COR-L47 (cell line): ENCODE results near the gene SENP1.

Experiments used
- DNase-seq: peaks from one replicate; lab custom pipeline; 2025; lab: John Stamatoyannopoulos, UW

SENP1 gene

GRCh38 chr12:48017921-48018617 lies 87.8 kb downstream of the SENP1 start:
- no peak for DNase-seq

- no peak for DNase-seq
Observed at GRCh38 chr12:48017496-48017895, 88.4 kb downstream of the SENP1 start.

GRCh38 chr12:48016373-48017020 lies 89.4 kb downstream of the SENP1 start:
- no peak for DNase-seq

- DNase-seq, result no peak
Observed at GRCh38 chr12:48015954-48016353, 89.9 kb downstream of the SENP1 start.

GRCh38 chr12:48015129-48015528 lies 90.8 kb downstream of the SENP1 start:
- DNase-seq, result no peak

- DNase-seq, result no peak
Observed at GRCh38 chr12:48013287-48013686, 92.6 kb downstream of the SENP1 start.

- no peak for DNase-seq
Observed at GRCh38 chr12:48012070-48012469, 93.8 kb downstream of the SENP1 start.

- no peak for DNase-seq
Observed at GRCh38 chr12:48010366-48010970, 95.4 kb downstream of the SENP1 start.

GRCh38 chr12:48009471-48009870 lies 96.4 kb downstream of the SENP1 start:
- no peak for DNase-seq

GRCh38 chr12:48008950-48009349 lies 96.9 kb downstream of the SENP1 start:
- DNase-seq, result no peak

- no peak for DNase-seq
Observed at GRCh38 chr12:48008349-48008748, 97.5 kb downstream of the SENP1 start.

- no peak for DNase-seq
Observed at GRCh38 chr12:48007206-48007605, 98.7 kb downstream of the SENP1 start.

GRCh38 chr12:48005750-48006021 lies 100.2 kb downstream of the SENP1 start:
- DNase-seq, result no peak

- DNase-seq, result no peak
Observed at GRCh38 chr12:48005001-48005749, 100.7 kb downstream of the SENP1 start.

GRCh38 chr12:48004053-48004941 lies 101.6 kb downstream of the SENP1 start, which contains the start of gene COL2A1:
Gene COL2A1 (minus strand): TSS chr12:48004476. CDS start chr12:48004321, 155 bp downstream.
- no peak for DNase-seq

- DNase-seq, result no peak
Observed at GRCh38 chr12:48003226-48004052, 102.4 kb downstream of the SENP1 start.

- DNase-seq, result peak; percentile 45
Observed at GRCh38 chr12:48002773-48003218, 103.1 kb downstream of the SENP1 start.

GRCh38 chr12:48002414-48002730 lies 103.5 kb downstream of the SENP1 start:
- DNase-seq, result no peak

- no peak for DNase-seq
Observed at GRCh38 chr12:48001505-48002413, 104.1 kb downstream of the SENP1 start.
